Mucosa of descending colon (tissue), 3 donors: ENCODE results near the gene APBA2. TPM values are rescaled to one million over a fixed set of nuclear protein-coding genes. Genes with fewer than 3 reads are reported as not detected.
A peak's percentile ranks its signal among the peaks of the same experiment; 100 is the strongest.
"Not testable (repeated sequence)": the region's sequence is repeated elsewhere in the genome, so short reads cannot be mapped to it uniquely, and the experiment has no call there.

Experiments
- ATAC-seq: fragments of 200-7000 bp; cut with Tn5 transposase; one replicate; pipeline ENCODE4 v1.9.1; 2020; ENCODE audit warnings: mild to moderate bottlenecking, moderate library complexity
- DNase-seq, 3 donors: peaks; one replicate each; pipeline ENCODE4 v3.0.0-alpha.2; 2020
- H3K36me3 ChIP-seq: fragments of 200-600 bp; one replicate; pipeline ENCODE4 v1.8.0; 2021; ENCODE audit warnings: low read depth, mild to moderate bottlenecking
- H3K4me1 ChIP-seq: fragments of 200-600 bp; one replicate; pipeline ENCODE4 v1.8.0; 2021; ENCODE audit warnings: low read depth, mild to moderate bottlenecking
- H3K4me3 ChIP-seq: fragments of 200-600 bp; one replicate; pipeline ENCODE4 v1.8.0; 2021; ENCODE audit warnings: mild to moderate bottlenecking
- H3K9me3 ChIP-seq: fragments of 200-600 bp; one replicate; pipeline ENCODE4 v1.8.0; 2021; ENCODE audit warnings: mild to moderate bottlenecking
- CTCF ChIP-seq: fragments of 200-600 bp; IDR thresholded peaks from one replicate; pipeline ENCODE4 v1.8.0; 2022; ENCODE audit warnings: antibody characterized with exemption, mild to moderate bottlenecking
- intact Hi-C, 2 donors: fragments of 100-400 bp; cut with DNase I in 1 of 2; cut with micrococcal nuclease in 1 of 2; formaldehyde crosslinking; loops; one replicate each; pipeline versions ENCODE4 v1.11.0 to v1.11.1; 2022; cut with DNase I, micrococcal nuclease
- long read RNA-seq, 2 donors: library from polyadenylated mRNA; unstranded; transcript quantifications; one replicate each; pipeline ENCODE4 v2.0.0, GENCODE V29; 2019 to 2021
- total RNA-seq, 3 donors: library from RNA; stranded (reverse); fragmentation: NEBNext Ultra II Directional in 2 of 3; extraction: Animal tissue kit (Norgen Biotek cat#: 25700) in 2 of 3; gene quantifications; one replicate each; pipeline versions ENCODE4 v1.2.1 to v1.2.4, GENCODE V29; 2021 to 2023
- donor health status: DM: no; HTN: no; CAD: no; lungs with moderate emphysema.
- donor health status: DM: no; HTN: no; CAD: no.
- donor health status: DM: no; HTN: yes; CAD: no.

The APBA2 gene
- 1 to 10 TPM in 2 of 3 donors, under 1 TPM in 1; 0.69 to 2.0 (median 1.2) TPM for total RNA-seq
- long read RNA-seq, donor 1, partial matches to known transcripts, result 1 of 5 reads
- long read RNA-seq, donor 1, other reads (novel, unspliced or antisense), result 4 of 5 reads
- long read RNA-seq, donor 2, result 0 reads

- H3K4me3 ChIP-seq, result no peak within 1 kb of the TSS
- peaks cover 3% of the 10 kb centered on the region for H3K4me1 ChIP-seq
- intact Hi-C loops, result no loop called here
- H3K36me3 ChIP-seq, result no peaks in the 10 kb centered on the region
- DNase-seq (no peak), ATAC-seq (peak; percentile 59)
- H3K9me3 ChIP-seq, result no peaks in the 10 kb centered on the region
- TF ChIP-seq CTCF, result no peak
Measured at GRCh38 chr15:28885630-28886430, at the start of gene APBA2. Gene APBA2 (plus strand): TSS chr15:28885974. CDS start chr15:29053885, 167,911 bp downstream.

- H3K36me3 ChIP-seq, H3K4me3 ChIP-seq, H3K4me1 ChIP-seq, intact Hi-C loops, DNase-seq, H3K9me3 ChIP-seq, ATAC-seq: not testable (repeated sequence)
Measured at GRCh38 chr15:28840285-28840684, 45.5 kb upstream of the APBA2 start.

GRCh38 chr15:28842210-28842609 lies 43.6 kb upstream of the APBA2 start:
- H3K4me1 ChIP-seq, intact Hi-C loops, H3K36me3 ChIP-seq, H3K9me3 ChIP-seq, ATAC-seq, H3K4me3 ChIP-seq, DNase-seq: not testable (repeated sequence)

GRCh38 chr15:28843520-28843919 lies 42.3 kb upstream of the APBA2 start:
- ATAC-seq, H3K36me3 ChIP-seq, DNase-seq, H3K4me3 ChIP-seq, H3K4me1 ChIP-seq, H3K9me3 ChIP-seq, intact Hi-C loops: not testable (repeated sequence)

GRCh38 chr15:28844147-28844546 lies 41.6 kb upstream of the APBA2 start:
- ATAC-seq, DNase-seq, intact Hi-C loops, H3K36me3 ChIP-seq, H3K9me3 ChIP-seq, H3K4me1 ChIP-seq, H3K4me3 ChIP-seq: not testable (repeated sequence)

- H3K9me3 ChIP-seq, ATAC-seq, H3K36me3 ChIP-seq, H3K4me3 ChIP-seq, H3K4me1 ChIP-seq, DNase-seq, intact Hi-C loops: not testable (repeated sequence)
Measured at GRCh38 chr15:28847247-28847646, 38.5 kb upstream of the APBA2 start.

- intact Hi-C loops, H3K9me3 ChIP-seq, DNase-seq, H3K4me1 ChIP-seq, H3K4me3 ChIP-seq, ATAC-seq, H3K36me3 ChIP-seq: not testable (repeated sequence)
Measured at GRCh38 chr15:28847959-28848358, 37.8 kb upstream of the APBA2 start.

- DNase-seq, H3K36me3 ChIP-seq, ATAC-seq, H3K9me3 ChIP-seq, intact Hi-C loops, H3K4me1 ChIP-seq, H3K4me3 ChIP-seq: not testable (repeated sequence)
Measured at GRCh38 chr15:28848521-28848920, 37.3 kb upstream of the APBA2 start, which contains the start of gene GOLGA6L7. Gene GOLGA6L7 (minus strand): TSS chr15:28848644. CDS start chr15:28848549, 95 bp downstream.

- H3K4me1 ChIP-seq, H3K4me3 ChIP-seq, intact Hi-C loops, H3K9me3 ChIP-seq, DNase-seq, ATAC-seq, H3K36me3 ChIP-seq: not testable (repeated sequence)
Measured at GRCh38 chr15:28849271-28849670, 36.5 kb upstream of the APBA2 start.

GRCh38 chr15:28849766-28850165 lies 36.0 kb upstream of the APBA2 start:
- H3K4me3 ChIP-seq, H3K36me3 ChIP-seq, ATAC-seq, DNase-seq, H3K9me3 ChIP-seq, intact Hi-C loops, H3K4me1 ChIP-seq: not testable (repeated sequence)

GRCh38 chr15:28853654-28854053 lies 32.1 kb upstream of the APBA2 start:
- DNase-seq, intact Hi-C loops, H3K4me1 ChIP-seq, H3K4me3 ChIP-seq, H3K36me3 ChIP-seq, H3K9me3 ChIP-seq, ATAC-seq: not testable (repeated sequence)

GRCh38 chr15:28854578-28854977 lies 31.2 kb upstream of the APBA2 start:
- ATAC-seq, intact Hi-C loops, H3K4me3 ChIP-seq, DNase-seq, H3K9me3 ChIP-seq, H3K4me1 ChIP-seq, H3K36me3 ChIP-seq: not testable (repeated sequence)
